H1 (cell line): ENCODE data around the gene CDH2. TPM values are rescaled to one million over a fixed set of nuclear protein-coding genes. Genes with fewer than 3 reads are reported as not detected.

Experiments used
- CHD7 ChIP-seq: fragments of 300-600 bp; sonication (generic); IDR thresholded peaks from 2 replicates; pipeline ENCODE4 v1.7.1; 2012; ENCODE audit warnings: low read length, moderate library complexity, mild to moderate bottlenecking, inconsistent platforms; ENCODE audit not compliant: insufficient replicate concordance
- CREB1 ChIP-seq: IDR thresholded peaks from 2 replicates; pipeline ENCODE4 v1.6.1; 2012; ENCODE audit warnings: inconsistent platforms
- E2F6 ChIP-seq: IDR thresholded peaks from 2 replicates; pipeline ENCODE4 v1.6.1; 2012; ENCODE audit warnings: inconsistent platforms
- POLR2AphosphoS5 ChIP-seq: IDR thresholded peaks from 2 replicates; pipeline ENCODE4 v1.6.1; 2011; ENCODE audit warnings: low read depth, low read length
- POU5F1 ChIP-seq: IDR thresholded peaks from 2 replicates; pipeline ENCODE4 v1.6.1; 2011; ENCODE audit warnings: low read depth, mild to moderate bottlenecking, low read length, moderate library complexity
- polyA plus RNA-seq, 7 experiments: library from polyadenylated mRNA; depleted of rRNA in 3 of 7; stranded (reverse) in 5 of 7; unstranded in 2 of 7; fragments of >200 nt in 5 of 7; fragments of 200-250 nt in 2 of 7; gene quantifications; 1 replicate in 5 of 7; 2 replicates in 1 of 7; 4 replicates in 1 of 7; pipeline versions ENCODE4 v1.2.1 to v1.2.3, GENCODE V29; 2011 to 2013; ENCODE audit warnings: missing spikeins in 2 of 7, mixed read lengths in 2 of 7
- total RNA-seq: library from RNA; stranded (reverse); fragmentation: NEBNext Ultra II Directional; extraction: Animal tissue kit (Norgen Biotek cat#: 25700); gene quantifications from 2 replicates; pipeline ENCODE4 v1.2.1, GENCODE V29; 2021

Gene CDH2
- total and polyA plus RNA-seq, 2 of the 8 experiments (the other 6 are each of a cell fraction or from before 2014, with no cell fraction given): 15.0 to 56.5 TPM

- TF ChIP-seq CHD7: no peak
- TF ChIP-seq E2F6: no peak
- no peak for TF ChIP-seq POU5F1
- TF ChIP-seq CREB1: no peak
- TF ChIP-seq POLR2AphosphoS5: no peak
Observed at GRCh38 chr18:27966881-27967280, 210.0 kb downstream of the CDH2 start (continued).
